Hepatocyte (in vitro differentiated cells): ENCODE measurements around the gene SPRR2D. TPM values are rescaled to one million over a fixed set of nuclear protein-coding genes. Genes with fewer than 3 reads are reported as not detected.

ENCODE experiments used
- DNase-seq: peaks from one replicate; pipeline ENCODE4 v3.0.0-alpha.2; 2016; ENCODE audit warnings: low spot score
- H2AFZ ChIP-seq: fragments of 200-600 bp; sonication (generic); 2 replicates; pipeline ENCODE4 v1.6.0; 2016; ENCODE audit warnings: antibody characterized with exemption, mild to moderate bottlenecking
- H3K27ac ChIP-seq: fragments of 200-600 bp; sonication (generic); 2 replicates; pipeline ENCODE4 v1.5.1; 2016; ENCODE audit warnings: mild to moderate bottlenecking
- H3K27me3 ChIP-seq: fragments of 200-600 bp; sonication (generic); 2 replicates; pipeline ENCODE4 v1.6.1; 2016
- H3K36me3 ChIP-seq: fragments of 200-600 bp; sonication (generic); replicated peaks from 2 replicates; pipeline ENCODE4 v1.5.1; 2016; ENCODE audit warnings: low read depth; ENCODE audit not compliant: insufficient read depth
- H3K4me1 ChIP-seq: fragments of 200-600 bp; sonication (generic); 2 replicates; pipeline ENCODE4 v1.5.1; 2016; ENCODE audit warnings: mild to moderate bottlenecking, moderate library complexity; ENCODE audit not compliant: insufficient read depth
- H3K4me2 ChIP-seq: fragments of 200-600 bp; sonication (generic); 2 replicates; pipeline ENCODE4 v1.6.0; 2016
- H3K4me3 ChIP-seq: fragments of 200-600 bp; sonication (generic); 2 replicates; pipeline ENCODE4 v1.5.1; 2016; ENCODE audit warnings: mild to moderate bottlenecking
- H3K79me2 ChIP-seq: fragments of 200-600 bp; sonication (generic); 2 replicates; pipeline ENCODE4 v1.6.0; 2017; ENCODE audit warnings: mild to moderate bottlenecking
- H3K9me2 ChIP-seq: fragments of 200-600 bp; sonication (generic); replicated peaks from 2 replicates; pipeline ENCODE4 v1.6.0; 2017; ENCODE audit warnings: mild to moderate bottlenecking; ENCODE audit not compliant: insufficient read depth
- H3K9me3 ChIP-seq: fragments of 200-600 bp; sonication (generic); 2 replicates; pipeline ENCODE4 v1.5.1; 2016; ENCODE audit warnings: low read depth, mild to moderate bottlenecking
- H4K20me1 ChIP-seq: fragments of 200-600 bp; sonication (generic); 2 replicates; pipeline ENCODE4 v1.6.0; 2016; ENCODE audit warnings: mild to moderate bottlenecking; ENCODE audit not compliant: insufficient read depth, poor library complexity, severe bottlenecking
- EZH2 ChIP-seq: fragments of 200-600 bp; sonication (generic); IDR thresholded peaks from 2 replicates; pipeline ENCODE4 v1.6.1; 2016; ENCODE audit warnings: antibody characterized with exemption, mild to moderate bottlenecking, borderline replicate concordance
- EZH2phosphoT487 ChIP-seq: fragments of 200-600 bp; sonication (generic); IDR thresholded peaks from one replicate; pipeline ENCODE4 v1.6.1; 2018; ENCODE audit warnings: antibody characterized with exemption, mild to moderate bottlenecking, low read depth, moderate library complexity; ENCODE audit not compliant: unreplicated experiment, severe bottlenecking
- WGBS: methylation state at CpG from one replicate; pipeline ENCODE4 v1.1.6; 2016; ENCODE audit warnings: low lambda C conversion rate; ENCODE audit errors: missing lambda C conversion rate; 5-methylcytosine and 5-hydroxymethylcytosine counted together
- polyA plus RNA-seq: library from polyadenylated mRNA; unstranded; fragments of >200 nt; fragmentation: Nextera tagmentation; extraction: Ambion mirVana; gene quantifications from 2 replicates; pipeline ENCODE4 v1.2.1, GENCODE V29; 2016
- total RNA-seq: library from RNA; depleted of rRNA; stranded (reverse); fragments of >200 nt; gene quantifications from 2 replicates; pipeline ENCODE4 v1.2.3, GENCODE V29; 2014
- TF ChIP-seq, protein P1 (sequence below): fragments of 200-600 bp; sonication (generic); IDR thresholded peaks from 2 replicates; pipeline ENCODE4 v1.5.1; 2016; ENCODE audit warnings: antibody characterized with exemption, mild to moderate bottlenecking; ENCODE audit not compliant: poor library complexity

Gene SPRR2D
- total RNA-seq = not detected in 2 replicates
- not detected in 2 replicates for polyA plus RNA-seq

DNA sequence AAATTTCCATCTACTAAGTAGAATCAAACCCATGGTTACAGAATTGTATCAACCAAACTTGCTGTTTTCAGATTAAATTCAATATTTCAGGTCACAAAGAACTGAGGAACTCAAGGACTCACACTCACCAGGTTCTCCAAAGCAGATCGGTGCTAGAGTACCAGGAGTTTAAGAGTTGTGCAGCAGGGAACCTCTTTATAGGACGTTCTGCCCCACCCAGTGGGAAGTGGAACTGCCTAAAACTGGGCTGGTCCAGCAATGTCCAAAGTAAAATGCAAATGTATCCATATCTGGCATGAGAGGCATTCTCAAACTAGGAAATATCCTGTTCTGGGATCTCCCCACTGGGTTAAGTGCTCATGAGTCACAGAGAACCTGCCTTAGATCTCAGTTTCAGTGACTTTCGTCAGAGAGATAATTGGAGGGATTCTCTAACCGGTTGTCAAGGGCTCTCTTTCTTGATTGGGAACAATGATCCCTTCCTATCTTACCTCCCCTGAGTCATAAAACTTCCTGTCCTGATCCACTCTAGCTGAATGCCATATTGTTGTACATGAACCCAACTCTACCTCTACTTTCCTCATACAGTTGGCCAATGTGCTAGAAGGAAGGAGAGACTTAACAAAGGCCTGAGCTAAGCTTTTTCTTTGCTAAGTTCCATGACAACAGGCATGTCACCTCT lies at the start of gene SPRR2D:
TSS of gene SPRR2D (minus strand) at position 171 of the 682 bp plus-strand sequence. CDS start 774 bp downstream, outside the sequence.
- Histone ChIP-seq H3K4me2 (no peak within 1 kb of the TSS), H4K20me1 (no peaks in the 10 kb centered on the region), H3K9me3 (no peaks in the 10 kb centered on the region), H3K27ac (no peak within 1 kb of the TSS), H3K4me3 (no peak within 1 kb of the TSS), H3K9me2 (no peaks in the 10 kb centered on the region), H3K4me1 (no peaks in the 10 kb centered on the region), H2AFZ (no peak within 1 kb of the TSS), H3K36me3 (no peaks in the 10 kb centered on the region), H3K27me3 (no peaks in the 10 kb centered on the region), H3K79me2 (no peaks in the 10 kb centered on the region)
- DNase-seq = no peak
- no peak for TF ChIP-seq EZH2phosphoT487
- TF ChIP-seq, protein P1, sequence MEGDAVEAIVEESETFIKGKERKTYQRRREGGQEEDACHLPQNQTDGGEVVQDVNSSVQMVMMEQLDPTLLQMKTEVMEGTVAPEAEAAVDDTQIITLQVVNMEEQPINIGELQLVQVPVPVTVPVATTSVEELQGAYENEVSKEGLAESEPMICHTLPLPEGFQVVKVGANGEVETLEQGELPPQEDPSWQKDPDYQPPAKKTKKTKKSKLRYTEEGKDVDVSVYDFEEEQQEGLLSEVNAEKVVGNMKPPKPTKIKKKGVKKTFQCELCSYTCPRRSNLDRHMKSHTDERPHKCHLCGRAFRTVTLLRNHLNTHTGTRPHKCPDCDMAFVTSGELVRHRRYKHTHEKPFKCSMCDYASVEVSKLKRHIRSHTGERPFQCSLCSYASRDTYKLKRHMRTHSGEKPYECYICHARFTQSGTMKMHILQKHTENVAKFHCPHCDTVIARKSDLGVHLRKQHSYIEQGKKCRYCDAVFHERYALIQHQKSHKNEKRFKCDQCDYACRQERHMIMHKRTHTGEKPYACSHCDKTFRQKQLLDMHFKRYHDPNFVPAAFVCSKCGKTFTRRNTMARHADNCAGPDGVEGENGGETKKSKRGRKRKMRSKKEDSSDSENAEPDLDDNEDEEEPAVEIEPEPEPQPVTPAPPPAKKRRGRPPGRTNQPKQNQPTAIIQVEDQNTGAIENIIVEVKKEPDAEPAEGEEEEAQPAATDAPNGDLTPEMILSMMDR = no peak
- no peak for TF ChIP-seq EZH2
- 44% methylated on average over 4 of the region's 4 CpGs for WGBS

- Histone ChIP-seq H3K4me3 (no peak overlapping the region), H3K9me2 (no peaks in the 10 kb centered on the region), H3K79me2 (no peaks in the 10 kb centered on the region), H3K4me2 (no peak overlapping the region), H2AFZ (no peak overlapping the region), H3K27ac (no peak overlapping the region), H3K27me3 (no peaks in the 10 kb centered on the region), H3K36me3 (no peaks in the 10 kb centered on the region), H3K9me3 (no peaks in the 10 kb centered on the region), H4K20me1 (no peaks in the 10 kb centered on the region), H3K4me1 (no peaks in the 10 kb centered on the region)
- 87% methylated on average over 1 of the region's 1 CpG for WGBS
- DNase-seq = no peak
- TF ChIP-seq EZH2phosphoT487 (no peak), EZH2 (no peak)
- TF ChIP-seq, protein P1 = no peak
These were observed 46.7 kb upstream of the SPRR2D start for GRCh38 chr1:153087652-153088051.

GRCh38 chr1:153081736-153082135 lies 40.8 kb upstream of the SPRR2D start:
- no peak for TF ChIP-seq EZH2
- no peak for TF ChIP-seq EZH2phosphoT487
- TF ChIP-seq, protein P1 = no peak
- 56% methylated on average over 3 of the region's 3 CpGs for WGBS
- DNase-seq = no peak
- no peaks in the 10 kb centered on the region for H3K36me3 ChIP-seq
- H3K4me2 ChIP-seq = no peak overlapping the region
- no peaks in the 10 kb centered on the region for H3K27me3 ChIP-seq
- no peaks in the 10 kb centered on the region for H3K9me2 ChIP-seq
- no peaks in the 10 kb centered on the region for H3K79me2 ChIP-seq
- no peaks in the 10 kb centered on the region for H3K4me1 ChIP-seq
- no peak overlapping the region for H3K4me3 ChIP-seq
- H3K27ac ChIP-seq = no peak overlapping the region
- no peaks in the 10 kb centered on the region for H3K9me3 ChIP-seq
- H2AFZ ChIP-seq = no peak overlapping the region
- H4K20me1 ChIP-seq = no peaks in the 10 kb centered on the region
